HG03439 (cell line): Measurements from ENCODE around the gene PAQR7.
"Not testable (repeated sequence)": the region's sequence is repeated elsewhere in the genome, so short reads cannot be mapped to it uniquely, and the experiment has no call there.

Experiments used
- ATAC-seq: cut with Tn5 transposase; IDR thresholded peaks from one replicate; pipeline ENCODE4 v1.9.1; 2021; ENCODE audit warnings: mild to moderate bottlenecking, moderate library complexity; ENCODE audit not compliant: unreplicated experiment

Gene PAQR7

GRCh38 chr1:25854554-25854953 lies 21.0 kb downstream of the PAQR7 start:
- ATAC-seq: no peak

- no peak for ATAC-seq
Measured at GRCh38 chr1:25848531-25848930, 27.0 kb downstream of the PAQR7 start.

GRCh38 chr1:25847929-25848328 lies 27.6 kb downstream of the PAQR7 start:
- ATAC-seq: no peak

GRCh38 chr1:25845664-25846063 lies 29.8 kb downstream of the PAQR7 start:
- no peak for ATAC-seq

GRCh38 chr1:25844536-25845337 lies 30.8 kb downstream of the PAQR7 start:
- no peak for ATAC-seq

GRCh38 chr1:25843483-25843882 lies 32.0 kb downstream of the PAQR7 start:
- no peak for ATAC-seq

- ATAC-seq: not testable (repeated sequence)
Measured at GRCh38 chr1:25839808-25840207, 35.7 kb downstream of the PAQR7 start.

- ATAC-seq: no peak
Measured at GRCh38 chr1:25837262-25837875, 38.1 kb downstream of the PAQR7 start.

GRCh38 chr1:25836695-25837094 lies 38.8 kb downstream of the PAQR7 start:
- ATAC-seq: no peak

GRCh38 chr1:25834894-25835293 lies 40.6 kb downstream of the PAQR7 start:
- ATAC-seq: no peak

- ATAC-seq: no peak
Measured at GRCh38 chr1:25833158-25833557, 42.4 kb downstream of the PAQR7 start.

GRCh38 chr1:25832336-25833037 lies 43.0 kb downstream of the PAQR7 start:
- no peak for ATAC-seq

- no peak for ATAC-seq
Measured at GRCh38 chr1:25831569-25832196, 43.8 kb downstream of the PAQR7 start.

- no peak for ATAC-seq
Measured at GRCh38 chr1:25829046-25829445, 46.5 kb downstream of the PAQR7 start.

- ATAC-seq: no peak
Measured at GRCh38 chr1:25828491-25828890, 47.0 kb downstream of the PAQR7 start.

GRCh38 chr1:25826571-25826970 lies 48.9 kb downstream of the PAQR7 start:
- ATAC-seq: no peak

GRCh38 chr1:25825605-25826004 lies 49.9 kb downstream of the PAQR7 start:
- ATAC-seq: no peak

GRCh38 chr1:25821630-25822091 lies 53.8 kb downstream of the PAQR7 start:
- no peak for ATAC-seq

- no peak for ATAC-seq
Measured at GRCh38 chr1:25821112-25821476, 54.4 kb downstream of the PAQR7 start.

GRCh38 chr1:25820247-25821111 lies 55.0 kb downstream of the PAQR7 start:
- peak; percentile 34 for ATAC-seq
